HG03575 (cell line): ENCODE results near the gene MCM7.

Experiments
- ATAC-seq: cut with Tn5 transposase; IDR thresholded peaks from one replicate; pipeline ENCODE4 v1.9.1; 2021; ENCODE audit not compliant: unreplicated experiment, insufficient number of reproducible peaks, low FRiP score; ENCODE audit errors: extremely low read depth

The MCM7 gene

DNA sequence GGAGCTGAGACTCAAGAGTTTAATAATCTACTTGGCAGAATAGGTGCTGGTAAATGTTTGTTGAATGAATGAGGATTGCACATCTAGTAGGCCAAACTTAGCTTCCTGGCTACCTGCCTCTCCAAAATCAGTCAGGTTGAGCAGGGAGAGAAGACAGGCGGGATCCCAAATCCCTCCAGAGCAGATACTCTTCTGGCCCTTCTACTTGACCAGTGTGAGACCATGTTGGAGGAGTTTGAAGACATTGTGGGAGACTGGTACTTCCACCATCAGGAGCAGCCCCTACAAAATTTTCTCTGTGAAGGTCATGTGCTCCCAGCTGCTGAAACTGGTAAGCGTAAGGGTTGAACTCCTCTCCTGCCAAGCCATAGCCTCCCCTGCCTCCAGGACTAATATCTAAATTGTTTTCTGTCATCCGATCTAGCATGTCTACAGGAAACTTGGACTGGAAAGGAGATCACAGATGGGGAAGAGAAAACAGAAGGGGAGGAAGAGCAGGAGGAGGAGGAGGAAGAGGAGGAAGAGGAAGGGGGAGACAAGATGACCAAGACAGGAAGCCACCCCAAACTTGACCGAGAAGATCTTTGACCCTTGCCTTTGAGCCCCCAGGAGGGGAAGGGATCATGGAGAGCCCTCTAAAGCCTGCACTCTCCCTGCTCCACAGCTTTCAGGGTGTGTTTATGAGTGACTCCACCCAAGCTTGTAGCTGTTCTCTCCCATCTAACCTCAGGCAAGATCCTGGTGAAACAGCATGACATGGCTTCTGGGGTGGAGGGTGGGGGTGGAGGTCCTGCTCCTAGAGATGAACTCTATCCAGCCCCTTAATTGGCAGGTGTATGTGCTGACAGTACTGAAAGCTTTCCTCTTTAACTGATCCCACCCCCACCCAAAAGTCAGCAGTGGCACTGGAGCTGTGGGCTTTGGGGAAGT, 23.4 kb upstream of the MCM7 start:
- ATAC-seq, result no peak

DNA sequence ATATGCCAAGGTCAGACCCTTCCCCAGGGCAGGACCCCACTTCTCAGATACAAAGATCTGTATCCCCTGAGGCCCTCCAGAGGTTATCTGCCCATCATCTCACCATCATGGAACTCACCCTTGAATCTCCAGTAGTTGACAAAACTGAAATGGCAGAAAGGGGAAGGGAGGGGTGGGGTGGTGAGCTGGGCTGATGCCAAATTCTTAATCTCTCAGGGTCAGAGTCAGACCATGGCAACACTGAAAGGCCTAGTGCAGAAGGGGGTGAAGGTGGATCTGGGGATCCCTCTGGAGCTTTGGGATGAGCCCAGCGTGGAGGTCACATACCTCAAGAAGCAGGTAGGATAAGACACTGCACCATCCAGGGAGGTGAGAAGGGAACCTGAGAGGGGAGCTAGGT, 21.4 kb upstream of the MCM7 start:
- no peak for ATAC-seq

DNA sequence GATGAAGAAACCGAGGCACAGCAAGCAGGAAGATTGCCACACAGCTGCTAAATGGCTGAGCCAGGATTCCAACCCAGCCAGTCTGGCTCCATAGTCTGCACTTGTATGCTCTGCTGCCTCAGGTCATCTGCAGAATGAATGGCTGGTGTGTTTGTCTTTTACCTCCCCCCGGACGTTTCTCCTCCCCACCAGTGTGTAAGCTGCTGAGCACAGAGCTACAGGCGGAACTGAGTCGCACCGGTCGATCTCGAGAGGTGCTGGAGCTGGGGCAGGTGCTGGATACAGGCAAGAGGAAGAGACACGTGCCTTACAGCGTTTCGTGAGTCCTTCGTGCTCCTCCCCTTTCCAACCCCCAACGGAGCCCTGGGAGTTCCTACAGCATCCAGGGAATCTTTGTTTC, 20.9 kb upstream of the MCM7 start:
- no peak for ATAC-seq

DNA sequence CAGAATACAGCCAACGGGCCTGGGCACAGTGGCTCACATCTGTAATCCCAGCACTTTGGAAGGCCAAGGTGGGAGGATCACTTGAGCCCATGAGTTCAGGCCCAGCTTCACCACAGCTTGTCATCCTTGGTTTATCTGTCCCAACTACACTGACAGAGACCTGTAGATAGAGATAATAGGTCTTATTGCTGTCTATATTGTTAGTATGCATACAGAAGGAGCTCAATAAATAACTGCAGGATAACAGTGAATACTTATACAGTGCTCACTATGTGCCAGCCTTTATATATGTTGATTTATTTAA, 19.5 kb upstream of the MCM7 start:
- ATAC-seq, result no peak

DNA sequence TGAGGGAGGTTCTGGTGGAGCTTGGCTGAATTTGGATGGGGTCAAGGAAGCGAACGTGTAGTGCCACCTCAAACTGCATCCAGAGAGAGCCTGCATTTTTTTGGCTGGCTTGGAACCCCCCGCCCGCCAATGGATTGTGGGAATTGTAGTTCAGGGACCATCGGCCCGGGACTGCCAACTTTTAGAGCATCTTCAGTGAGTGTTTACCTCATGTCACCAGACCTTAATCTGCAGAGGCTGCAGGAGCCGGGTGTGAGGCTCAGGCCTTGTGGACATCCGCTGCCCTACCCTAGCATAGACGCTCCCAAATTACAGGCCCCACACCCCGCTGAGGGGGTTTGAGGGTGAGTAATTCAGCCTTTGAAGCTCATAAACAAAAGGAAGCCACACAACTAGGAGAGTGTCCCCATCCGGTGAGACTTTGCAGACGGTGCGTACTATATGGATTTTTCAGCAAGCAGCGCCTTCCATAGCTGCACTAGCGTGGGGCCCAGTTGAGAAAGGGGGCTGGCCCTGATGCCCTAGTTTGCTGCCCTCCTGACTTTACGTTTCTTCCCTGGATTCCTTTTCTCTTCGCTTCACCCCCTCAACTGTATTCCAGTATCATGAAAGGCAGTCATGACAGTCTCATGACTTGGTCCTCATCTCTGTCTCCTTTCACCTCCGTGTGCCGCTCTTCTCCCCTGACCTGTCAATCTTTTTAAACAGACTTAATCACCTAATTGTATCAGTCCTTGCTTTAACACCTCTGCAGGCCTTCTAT, 19.0 kb upstream of the MCM7 start:
- ATAC-seq, result no peak

DNA sequence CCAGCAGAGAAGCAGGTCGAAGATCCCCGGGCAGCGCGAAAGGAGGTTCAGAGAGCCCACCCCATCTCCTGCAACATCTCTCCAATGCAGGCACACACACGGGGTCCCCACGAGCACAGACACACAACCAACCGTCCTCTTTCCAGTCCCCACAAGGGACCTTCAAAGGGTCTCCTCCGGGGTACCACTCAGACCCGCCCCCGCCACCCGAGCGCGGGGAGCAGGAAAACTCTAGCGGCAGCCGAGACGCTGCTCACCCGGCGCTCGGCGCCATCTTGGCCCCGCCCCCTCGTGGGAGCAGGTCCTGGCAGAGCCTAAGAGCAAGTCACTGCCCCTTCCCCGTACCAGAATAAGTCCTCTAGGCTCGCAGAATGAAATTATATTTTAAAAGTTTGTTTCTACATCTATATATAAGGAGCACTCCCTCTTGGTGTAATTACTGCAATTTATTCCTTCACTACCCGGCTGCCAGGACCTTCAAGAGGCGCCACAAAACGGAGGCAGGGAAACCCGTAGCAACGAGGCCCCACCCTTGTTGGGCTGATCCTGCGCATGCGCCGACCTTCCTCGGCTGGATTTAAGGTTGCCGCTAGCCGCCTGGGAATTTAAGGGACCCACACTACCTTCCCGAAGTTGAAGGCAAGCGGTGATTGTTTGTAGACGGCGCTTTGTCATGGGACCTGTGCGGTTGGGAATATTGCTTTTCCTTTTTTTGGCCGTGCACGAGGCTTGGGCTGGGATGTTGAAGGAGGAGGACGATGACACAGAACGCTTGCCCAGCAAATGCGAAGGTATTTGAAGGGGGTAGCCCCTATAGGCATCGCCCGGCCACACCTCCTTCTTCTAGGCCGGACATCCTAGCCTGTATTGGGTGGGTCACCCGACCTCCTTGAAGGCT, 18.1 kb upstream of the MCM7 start, which contains the start of the genes CNPY4 and TAF6:
Gene CNPY4 (plus strand): TSS at position 563 of the 898 bp plus-strand sequence. CDS start 111 bp downstream, at position 674.
Gene TAF6 (minus strand): TSS at position 287 of the 898 bp plus-strand sequence. CDS start 5,149 bp downstream, outside the sequence.
- no peak for ATAC-seq

DNA sequence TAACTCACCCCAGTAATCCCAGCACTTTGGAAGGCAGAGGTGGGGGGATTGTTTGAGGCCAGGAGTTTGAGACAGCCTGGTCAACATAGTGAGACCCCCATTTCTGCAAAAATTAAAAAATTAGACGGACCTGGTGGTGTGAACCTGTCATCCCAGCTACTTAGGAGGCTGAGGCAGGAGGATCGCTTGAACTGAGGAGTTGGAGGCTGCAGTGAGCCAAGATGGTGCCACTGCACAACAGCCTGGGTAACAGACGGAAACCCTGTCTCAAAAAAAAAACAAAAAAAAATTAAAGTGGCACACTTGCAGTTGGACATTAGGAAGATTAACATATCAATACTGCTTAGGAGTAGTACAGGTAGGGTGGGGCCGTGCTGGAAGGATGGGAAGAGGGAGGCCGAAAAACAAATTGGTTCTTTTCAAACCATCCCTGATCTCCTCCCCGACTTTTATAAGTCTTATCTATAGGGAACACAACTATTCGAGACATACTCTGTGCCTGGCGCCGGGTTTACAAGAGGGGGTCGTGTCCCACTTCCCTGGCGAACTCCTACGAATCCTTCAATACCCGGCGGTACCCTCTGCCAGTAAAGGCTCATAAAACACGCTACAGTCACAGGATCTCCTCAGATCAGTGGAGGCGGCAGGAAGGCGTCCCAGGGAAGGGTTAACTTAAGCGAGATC, 17.3 kb upstream of the MCM7 start:
- no peak for ATAC-seq

DNA sequence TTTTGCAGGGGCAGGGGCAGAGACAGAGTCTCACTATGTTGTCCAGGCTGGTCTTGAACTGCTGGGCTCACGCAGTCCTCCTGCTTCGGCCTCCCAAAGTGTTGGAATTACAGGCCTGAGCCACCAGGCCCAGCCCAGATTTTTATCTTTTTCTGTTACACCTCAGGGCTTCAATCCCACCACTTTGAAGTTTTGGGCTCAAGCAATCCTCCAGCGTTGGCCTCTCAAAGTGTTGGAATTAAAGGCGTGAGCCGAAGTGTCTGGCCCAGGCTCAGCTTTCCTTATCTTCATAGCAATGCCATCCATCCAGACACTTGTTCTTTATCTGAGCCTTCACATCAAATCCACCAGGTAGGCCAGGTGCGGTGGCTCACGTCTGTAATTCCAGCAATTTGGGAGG, 13.8 kb upstream of the MCM7 start:
- ATAC-seq, result no peak

DNA sequence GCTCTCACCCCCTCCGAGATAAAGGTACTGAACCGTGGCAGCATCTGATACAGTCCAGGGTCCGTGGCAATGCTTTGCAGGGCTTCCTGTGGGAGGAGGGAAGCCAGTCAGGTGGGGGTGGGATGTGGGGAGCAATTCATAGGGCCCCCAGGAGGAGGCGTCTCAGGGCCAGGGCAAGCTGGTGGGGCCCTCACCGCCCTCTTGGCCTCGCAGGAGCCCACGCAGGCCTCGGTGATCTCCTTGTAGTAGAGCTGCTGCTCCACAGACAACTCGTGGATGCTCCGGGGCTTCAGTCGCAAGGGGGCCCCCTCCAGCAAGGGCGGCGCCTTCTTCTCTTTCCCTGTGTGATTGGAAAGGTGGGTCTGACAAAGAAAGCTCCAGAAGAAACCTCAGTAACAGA, 10.7 kb upstream of the MCM7 start:
- ATAC-seq, result no peak

DNA sequence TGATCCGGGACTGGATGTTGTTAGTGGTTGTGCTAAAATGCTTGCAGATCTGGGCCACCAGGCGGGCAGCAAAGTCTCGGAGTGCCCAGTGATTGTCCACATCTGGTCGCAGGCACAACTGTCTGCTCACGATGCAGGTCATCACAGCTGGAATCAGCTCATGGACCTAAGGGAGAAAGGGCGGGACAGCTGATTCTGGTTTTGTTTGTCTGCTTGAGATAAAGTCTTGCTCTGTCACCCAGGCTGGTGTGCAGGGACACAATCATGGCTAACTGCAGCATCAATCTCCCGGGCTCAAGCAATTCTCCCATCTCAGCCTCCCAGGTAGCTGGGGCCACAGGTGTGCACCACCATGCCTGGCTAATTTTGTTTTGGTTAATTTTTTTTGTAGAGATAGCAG, 10.0 kb upstream of the MCM7 start:
- no peak for ATAC-seq

DNA sequence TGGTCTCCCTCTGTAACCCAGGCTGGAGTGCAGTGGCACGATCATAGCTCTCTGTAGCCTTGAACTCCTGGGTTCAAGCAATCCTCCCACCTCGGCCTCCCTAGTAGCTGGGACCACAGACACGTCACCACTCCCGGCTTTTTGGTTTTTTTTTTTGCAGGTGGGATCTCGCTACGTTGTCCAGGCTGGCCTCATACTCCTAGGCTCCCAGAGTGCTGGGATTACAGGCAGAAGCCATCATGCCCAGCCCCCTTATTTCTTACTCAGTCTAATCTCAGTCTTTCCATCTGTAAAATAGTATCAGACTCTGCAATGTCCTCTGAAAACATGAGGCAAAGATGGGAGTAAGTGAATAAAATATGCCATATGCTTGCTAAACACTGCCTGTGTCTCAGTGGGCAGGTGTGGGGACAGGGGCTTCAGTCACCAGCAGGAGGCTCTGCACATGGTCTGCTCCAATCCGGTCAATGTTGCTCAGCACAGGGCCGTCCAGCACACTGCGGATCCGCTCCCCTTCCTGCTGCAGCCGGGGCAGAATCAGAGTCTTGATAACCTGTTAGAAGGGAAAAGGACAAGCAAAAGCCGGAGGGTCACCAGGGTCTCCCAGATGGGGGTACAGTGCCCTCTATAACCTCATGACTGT, 8.4 kb upstream of the MCM7 start:
- no peak for ATAC-seq

DNA sequence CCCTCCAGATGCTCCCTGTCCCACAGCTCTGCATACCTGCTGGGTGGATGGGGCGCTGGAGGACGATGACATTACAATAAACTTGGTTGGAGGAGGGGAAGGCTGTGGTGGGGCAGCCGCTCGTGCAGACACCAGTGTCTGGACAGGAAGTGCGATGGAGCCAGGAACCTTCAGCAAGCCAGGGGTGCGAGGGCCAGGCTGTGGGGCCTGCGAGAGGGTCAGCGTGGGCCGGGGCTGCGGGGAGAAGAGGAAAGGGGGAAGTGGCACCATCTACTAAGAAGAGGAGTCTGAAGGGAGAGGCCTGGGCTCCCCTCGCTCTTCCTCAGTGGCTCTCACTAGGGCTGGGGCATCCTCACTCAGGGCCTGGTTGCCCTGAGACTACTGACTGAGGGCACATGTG, 6.7 kb upstream of the MCM7 start:
- ATAC-seq, result no peak

DNA sequence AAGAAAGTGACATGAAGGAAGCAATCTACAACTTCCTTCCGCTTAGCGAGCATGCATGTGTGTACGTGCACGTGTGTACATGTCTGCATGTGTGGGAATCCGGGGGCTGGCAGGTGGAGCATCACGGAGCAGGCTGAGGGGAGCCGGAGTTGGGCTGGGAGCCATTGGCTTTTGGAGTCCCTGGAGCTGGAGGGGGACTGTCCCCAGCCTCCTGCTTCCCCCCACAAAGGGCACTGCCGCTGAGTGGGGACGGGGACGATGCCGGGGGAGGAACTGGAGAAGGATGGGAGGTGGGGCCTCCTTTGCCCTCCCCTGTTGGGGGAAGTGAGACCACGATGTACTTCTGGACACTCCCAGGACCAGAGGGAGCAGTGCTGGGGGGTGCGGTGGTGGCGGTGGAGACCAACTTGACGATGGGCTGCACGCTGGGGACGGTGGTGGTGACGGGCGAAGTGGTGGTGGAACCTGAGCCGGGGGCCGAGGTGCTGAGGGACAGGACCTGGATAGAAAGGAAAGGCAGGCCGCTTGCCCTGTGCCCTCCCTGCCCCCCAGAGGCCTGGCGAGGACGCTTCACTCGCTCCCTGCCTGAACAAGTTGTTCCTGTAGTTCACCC, 6.0 kb upstream of the MCM7 start:
- no peak for ATAC-seq

DNA sequence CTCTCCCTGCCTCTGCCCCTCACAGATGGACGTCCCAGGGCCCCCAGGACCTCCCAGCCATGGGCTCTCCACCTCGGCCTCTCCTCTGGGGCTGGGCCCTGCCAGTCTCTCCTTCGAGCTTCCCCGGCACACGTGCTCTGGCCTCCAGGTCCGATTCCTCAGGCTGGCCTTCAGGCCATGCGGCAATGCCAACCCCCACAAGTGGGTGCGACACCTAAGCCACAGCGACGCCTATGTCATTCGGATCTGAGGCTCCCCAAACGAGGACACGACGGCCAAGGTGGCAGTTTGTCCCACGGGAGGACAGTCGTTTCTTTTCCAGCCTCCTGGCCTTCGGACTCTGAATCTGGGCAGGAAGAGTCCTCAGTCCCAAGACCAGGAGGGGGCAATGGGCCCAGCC, 5.4 kb upstream of the MCM7 start:
- ATAC-seq, result no peak

DNA sequence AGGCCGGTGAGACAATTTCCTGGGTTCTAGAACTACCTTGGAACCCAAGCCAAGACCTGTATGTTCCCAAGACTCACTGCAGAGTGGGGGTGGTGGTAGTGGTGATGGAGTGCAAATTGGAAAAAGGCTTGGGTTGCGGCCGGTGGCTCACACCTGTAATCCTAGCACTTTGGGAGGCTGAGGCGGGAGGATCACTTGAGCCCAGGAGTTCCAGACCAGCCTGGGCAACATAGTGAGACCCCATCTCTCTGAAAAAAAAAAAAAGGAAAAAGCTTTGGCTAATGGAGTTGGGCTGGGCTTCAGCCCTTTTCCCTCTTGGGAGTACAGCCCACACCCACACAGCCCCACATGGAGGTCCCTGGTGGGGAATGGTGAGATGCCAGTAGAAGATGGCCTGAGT, 4.3 kb upstream of the MCM7 start:
- ATAC-seq, result no peak

DNA sequence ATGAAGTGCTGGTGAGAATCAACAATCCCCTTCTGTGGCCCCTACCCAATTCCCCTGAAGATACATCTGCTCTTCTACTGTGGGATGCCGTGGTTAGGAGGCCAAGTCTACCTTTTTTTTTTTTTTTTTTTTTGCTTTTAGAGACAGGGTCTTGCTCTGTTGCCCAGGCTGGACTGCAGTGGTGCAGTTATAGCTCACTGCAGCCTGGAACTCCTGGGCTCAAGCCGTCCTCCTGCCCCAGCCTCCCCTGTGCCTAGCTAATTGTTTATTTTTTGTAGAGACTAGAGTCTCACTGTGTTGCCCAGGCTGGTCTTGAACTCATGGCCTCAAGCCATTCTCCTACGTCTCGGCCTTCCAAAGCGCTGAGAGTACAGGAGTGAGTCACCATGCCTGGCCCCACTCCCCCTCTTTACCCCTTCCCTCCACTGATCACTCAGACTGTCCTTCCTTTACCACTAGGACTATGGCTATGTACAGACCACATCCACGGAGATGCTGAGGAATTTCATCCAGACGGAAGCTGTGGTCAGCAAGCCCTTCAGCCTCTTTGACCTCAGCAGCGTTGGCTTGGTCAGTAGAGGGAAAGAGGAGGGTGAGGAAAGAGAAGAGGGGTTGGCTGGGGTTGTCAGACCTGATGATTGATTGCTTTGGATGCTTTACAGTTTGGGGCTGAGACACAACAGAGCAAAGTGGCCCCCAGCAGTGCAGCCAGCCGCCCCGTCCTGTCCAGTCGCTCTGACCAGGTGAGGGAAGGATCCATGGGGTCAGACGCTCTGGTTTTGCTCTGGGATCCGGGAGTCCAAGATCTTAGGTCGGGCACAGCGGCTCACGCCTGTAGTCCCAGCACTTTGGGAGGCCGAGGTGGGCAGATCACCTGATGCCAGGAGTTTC, 2.0 kb upstream of the MCM7 start:
- ATAC-seq, result no peak

DNA sequence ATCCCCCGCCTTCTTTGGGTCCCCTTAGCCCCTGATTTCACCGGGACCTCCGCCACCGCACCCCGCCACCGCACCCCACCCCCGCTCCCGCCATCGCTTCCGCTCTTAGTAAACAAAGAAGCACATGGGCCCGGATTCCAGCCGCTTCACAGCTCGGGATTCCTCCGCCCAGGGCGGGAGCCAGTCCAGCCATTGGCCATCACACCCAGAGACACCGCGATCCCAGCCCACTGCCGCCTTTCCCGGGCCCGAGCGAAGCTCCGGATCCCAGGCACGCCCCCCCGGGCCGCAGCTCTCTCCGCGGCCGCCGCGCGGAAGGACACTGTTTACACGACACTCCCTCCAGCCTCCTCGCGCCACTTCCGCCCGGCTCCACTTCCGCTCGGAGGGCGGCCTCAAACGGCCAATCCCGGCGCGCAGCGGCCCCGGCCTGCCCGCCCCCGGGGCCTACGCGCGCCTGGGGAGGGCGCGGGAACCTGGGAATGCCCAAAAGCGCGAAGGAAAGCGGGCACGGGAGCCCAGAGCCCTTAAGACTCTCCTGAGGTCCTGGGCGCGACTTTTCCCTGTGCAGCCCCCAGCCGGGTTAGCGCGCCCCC, 679 bp downstream of the MCM7 start:
- no peak for ATAC-seq
